LNCaP clone FGC (cell line): ENCODE data around the gene PER3.

Source experiments
- DNase-seq: peaks from one replicate; pipeline ENCODE4 v3.0.0-alpha.2; 2011; ENCODE audit warnings: low read depth
- H3K4me3 ChIP-seq: 2 replicates; pipeline ENCODE4 v1.5.1; 2011; ENCODE audit warnings: mild to moderate bottlenecking, low read depth, low read length, control low read depth
- CTCF ChIP-seq: IDR thresholded peaks from 2 replicates; pipeline ENCODE4 v1.5.1; 2012; ENCODE audit warnings: mild to moderate bottlenecking; ENCODE audit not compliant: control insufficient read depth, insufficient read depth; ENCODE audit errors: extremely low read depth

The PER3 gene

GRCh38 chr1:7778133-7778628 is 5.9 kb upstream of the PER3 start:
- no peak overlapping the region for H3K4me3 ChIP-seq
- no peak for DNase-seq
- TF ChIP-seq CTCF: no peak

DNA sequence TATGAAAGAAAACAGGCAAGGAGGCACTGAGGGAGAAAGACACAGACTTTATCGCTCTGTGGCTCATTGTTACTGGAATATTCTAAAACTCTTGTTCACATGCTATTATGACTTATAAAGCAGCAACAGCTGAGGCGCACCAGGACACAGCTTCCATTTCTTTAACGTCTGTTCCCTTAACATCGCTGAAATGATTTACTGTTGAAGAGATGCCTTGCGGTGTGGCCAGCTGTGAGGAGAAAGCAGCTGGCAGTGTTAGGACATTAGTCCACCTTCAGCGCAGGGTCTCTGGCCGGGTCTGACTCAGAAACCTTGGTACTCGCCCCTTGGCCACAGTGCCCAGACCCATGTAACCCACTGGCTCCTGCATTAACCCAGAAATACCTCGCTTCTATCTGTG is 3.1 kb upstream of the PER3 start:
- DNase-seq: no peak
- no peak for TF ChIP-seq CTCF
- H3K4me3 ChIP-seq: no peak overlapping the region

DNA sequence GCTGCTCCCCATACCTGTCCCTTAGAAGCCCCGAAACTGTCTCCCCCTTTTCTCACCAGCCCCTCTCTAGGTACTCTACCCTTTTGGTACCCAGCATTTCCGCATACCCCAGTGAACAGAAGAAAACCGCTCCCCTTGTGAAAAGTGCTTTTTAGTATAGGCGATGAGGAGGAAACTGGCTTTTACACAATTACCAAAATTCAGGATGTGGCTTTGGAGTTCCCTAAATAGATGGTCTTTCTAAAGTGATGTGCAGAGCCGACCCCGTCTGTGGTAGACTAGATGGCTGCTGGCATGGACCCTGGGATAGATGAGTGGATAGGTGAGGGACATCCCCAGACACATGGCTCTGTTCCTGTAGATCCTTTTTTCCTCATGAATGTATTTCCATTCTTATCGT is 2.6 kb upstream of the PER3 start:
- H3K4me3 ChIP-seq: no peak overlapping the region
- DNase-seq: no peak
- TF ChIP-seq CTCF: no peak

- no peak overlapping the region for H3K4me3 ChIP-seq
- no peak for DNase-seq
- TF ChIP-seq CTCF: no peak
Measured at GRCh38 chr1:7781923-7782495, 2.1 kb upstream of the PER3 start.

DNA sequence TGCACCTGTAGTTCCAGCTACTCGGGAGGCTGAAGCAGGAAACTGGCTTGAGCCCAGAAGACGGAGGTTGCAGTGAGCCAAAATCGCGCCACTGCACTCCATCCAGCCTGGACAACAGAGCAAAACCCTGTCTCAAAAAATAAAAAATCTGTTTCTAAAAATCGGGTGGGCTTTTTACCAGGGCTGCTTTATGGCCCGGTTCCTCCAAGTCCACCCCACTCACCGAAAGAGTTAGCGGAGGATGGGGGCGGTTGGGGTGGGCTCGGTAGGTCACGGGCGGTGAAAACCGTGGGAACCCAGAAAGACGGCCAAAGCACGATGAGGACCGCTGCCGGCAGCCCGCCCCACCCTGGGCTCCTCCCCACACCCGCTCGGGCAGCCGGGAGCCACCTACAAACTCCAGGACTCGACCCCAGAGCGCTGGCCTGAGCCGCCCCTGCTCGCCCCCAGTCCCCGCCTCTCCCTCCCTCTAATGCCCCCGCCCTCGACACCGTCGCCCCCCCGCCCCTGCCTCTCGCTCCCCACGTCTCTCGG is 846 bp upstream of the PER3 start:
- H3K4me3 ChIP-seq: peak overlapping the region; percentile 55
- no peak for DNase-seq
- no peak for TF ChIP-seq CTCF

- no peak for TF ChIP-seq CTCF
- peak overlapping the region; percentile 48 for H3K4me3 ChIP-seq
- no peak for DNase-seq
Measured at GRCh38 chr1:7784492-7785071, 491 bp downstream of the PER3 start.
